Endothelial cell (in vitro differentiated cells): Measurements from ENCODE around the gene MC5R. TPM values are rescaled to one million over a fixed set of nuclear protein-coding genes. Genes with fewer than 3 reads are reported as not detected.
A peak's percentile ranks its signal among the peaks of the same experiment; 100 is the strongest.

Experiments
- DNase-seq: peaks from one replicate; pipeline ENCODE4 v3.0.0; 2021; ENCODE audit warnings: low spot score
- H3K27ac Mint-ChIP-seq: one replicate; pipeline ENCODE4 v1.8.0; 2021; ENCODE audit warnings: mixed read lengths, inconsistent platforms; ENCODE audit not compliant: unreplicated experiment
- H3K27me3 Mint-ChIP-seq: one replicate; pipeline ENCODE4 v1.8.0; 2021; ENCODE audit warnings: mild to moderate bottlenecking, moderate library complexity, mixed read lengths, inconsistent platforms; ENCODE audit not compliant: unreplicated experiment
- H3K36me3 Mint-ChIP-seq: one replicate; pipeline ENCODE4 v1.8.0; 2021; ENCODE audit warnings: mild to moderate bottlenecking, low read depth, mixed read lengths, inconsistent platforms; ENCODE audit not compliant: unreplicated experiment
- H3K4me1 Mint-ChIP-seq: one replicate; pipeline ENCODE4 v1.8.0; 2021; ENCODE audit warnings: mild to moderate bottlenecking, mixed read lengths, inconsistent platforms; ENCODE audit not compliant: unreplicated experiment
- H3K4me3 Mint-ChIP-seq: one replicate; pipeline ENCODE4 v1.8.0; 2021; ENCODE audit warnings: mild to moderate bottlenecking, mixed read lengths, inconsistent platforms; ENCODE audit not compliant: unreplicated experiment
- H3K9me3 Mint-ChIP-seq: one replicate; pipeline ENCODE4 v1.8.0; 2021; ENCODE audit warnings: mixed read lengths, inconsistent platforms; ENCODE audit not compliant: unreplicated experiment
- total RNA-seq: library from RNA; stranded (reverse); fragmentation: NEBNext Ultra II Directional; extraction: Animal tissue kit (Norgen Biotek cat#: 25700); gene quantifications from one replicate; pipeline ENCODE4 v1.2.1, GENCODE V29; 2021; ENCODE audit not compliant: unreplicated experiment
- TF ChIP-seq, protein P1 (sequence below): fragments of 200-600 bp; sonication (generic); IDR thresholded peaks from one replicate; pipeline ENCODE4 v1.5.0; 2021; ENCODE audit warnings: antibody characterized with exemption; ENCODE audit not compliant: unreplicated experiment

The MC5R gene
- total RNA-seq, 1 donor from 2014 or later = 0.56 TPM

DNA sequence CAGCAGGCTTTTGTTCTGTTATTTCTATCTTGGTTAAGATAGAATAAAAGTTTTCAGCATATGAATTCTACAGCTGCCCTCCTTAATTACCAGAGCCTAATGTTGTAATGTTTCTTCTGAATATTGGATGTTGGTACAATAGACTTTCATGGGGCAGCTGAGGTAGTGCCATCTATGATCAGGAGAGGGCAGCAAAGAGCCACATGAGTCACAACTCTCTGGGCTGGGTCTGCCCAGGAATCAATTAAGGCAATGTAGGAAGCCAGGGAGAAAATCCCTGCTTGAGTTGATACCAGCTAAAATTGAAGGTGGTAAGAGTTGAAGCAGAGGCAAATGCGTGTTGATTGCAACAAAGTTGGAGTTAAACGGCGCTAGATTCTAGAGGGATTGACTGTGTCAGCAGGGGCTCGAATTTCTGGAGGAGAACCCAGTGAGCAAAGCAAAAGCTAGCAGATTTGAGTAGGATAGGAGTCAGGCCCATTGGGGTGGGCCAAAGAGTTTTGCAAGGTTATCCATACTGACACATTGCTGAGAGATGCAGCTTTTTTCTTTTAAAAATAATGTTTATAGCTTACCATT lies 10.6 kb upstream of the MC5R start:
- Mint-ChIP-seq H3K27ac (no peak overlapping the region), H3K4me3 (no peak overlapping the region), H3K27me3 (no peaks in the 10 kb centered on the region), H3K36me3 (no peaks in the 10 kb centered on the region), H3K4me1 (peaks cover 22% of the 10 kb centered on the region), H3K9me3 (no peaks in the 10 kb centered on the region)
- TF ChIP-seq, protein P1, sequence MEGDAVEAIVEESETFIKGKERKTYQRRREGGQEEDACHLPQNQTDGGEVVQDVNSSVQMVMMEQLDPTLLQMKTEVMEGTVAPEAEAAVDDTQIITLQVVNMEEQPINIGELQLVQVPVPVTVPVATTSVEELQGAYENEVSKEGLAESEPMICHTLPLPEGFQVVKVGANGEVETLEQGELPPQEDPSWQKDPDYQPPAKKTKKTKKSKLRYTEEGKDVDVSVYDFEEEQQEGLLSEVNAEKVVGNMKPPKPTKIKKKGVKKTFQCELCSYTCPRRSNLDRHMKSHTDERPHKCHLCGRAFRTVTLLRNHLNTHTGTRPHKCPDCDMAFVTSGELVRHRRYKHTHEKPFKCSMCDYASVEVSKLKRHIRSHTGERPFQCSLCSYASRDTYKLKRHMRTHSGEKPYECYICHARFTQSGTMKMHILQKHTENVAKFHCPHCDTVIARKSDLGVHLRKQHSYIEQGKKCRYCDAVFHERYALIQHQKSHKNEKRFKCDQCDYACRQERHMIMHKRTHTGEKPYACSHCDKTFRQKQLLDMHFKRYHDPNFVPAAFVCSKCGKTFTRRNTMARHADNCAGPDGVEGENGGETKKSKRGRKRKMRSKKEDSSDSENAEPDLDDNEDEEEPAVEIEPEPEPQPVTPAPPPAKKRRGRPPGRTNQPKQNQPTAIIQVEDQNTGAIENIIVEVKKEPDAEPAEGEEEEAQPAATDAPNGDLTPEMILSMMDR = peak; percentile 81
- DNase-seq = peak; percentile 72

DNA sequence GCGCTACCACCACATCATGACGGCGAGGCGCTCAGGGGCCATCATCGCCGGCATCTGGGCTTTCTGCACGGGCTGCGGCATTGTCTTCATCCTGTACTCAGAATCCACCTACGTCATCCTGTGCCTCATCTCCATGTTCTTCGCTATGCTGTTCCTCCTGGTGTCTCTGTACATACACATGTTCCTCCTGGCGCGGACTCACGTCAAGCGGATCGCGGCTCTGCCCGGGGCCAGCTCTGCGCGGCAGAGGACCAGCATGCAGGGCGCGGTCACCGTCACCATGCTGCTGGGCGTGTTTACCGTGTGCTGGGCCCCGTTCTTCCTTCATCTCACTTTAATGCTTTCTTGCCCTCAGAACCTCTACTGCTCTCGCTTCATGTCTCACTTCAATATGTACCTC lies 2.3 kb downstream of the MC5R start:
- Mint-ChIP-seq H3K27ac (no peak overlapping the region), H3K27me3 (peaks cover 8% of the 10 kb centered on the region), H3K4me1 (no peaks in the 10 kb centered on the region), H3K4me3 (no peak overlapping the region), H3K36me3 (no peaks in the 10 kb centered on the region), H3K9me3 (peaks cover 7% of the 10 kb centered on the region)
- TF ChIP-seq, protein P1 = no peak
- DNase-seq = no peak

DNA sequence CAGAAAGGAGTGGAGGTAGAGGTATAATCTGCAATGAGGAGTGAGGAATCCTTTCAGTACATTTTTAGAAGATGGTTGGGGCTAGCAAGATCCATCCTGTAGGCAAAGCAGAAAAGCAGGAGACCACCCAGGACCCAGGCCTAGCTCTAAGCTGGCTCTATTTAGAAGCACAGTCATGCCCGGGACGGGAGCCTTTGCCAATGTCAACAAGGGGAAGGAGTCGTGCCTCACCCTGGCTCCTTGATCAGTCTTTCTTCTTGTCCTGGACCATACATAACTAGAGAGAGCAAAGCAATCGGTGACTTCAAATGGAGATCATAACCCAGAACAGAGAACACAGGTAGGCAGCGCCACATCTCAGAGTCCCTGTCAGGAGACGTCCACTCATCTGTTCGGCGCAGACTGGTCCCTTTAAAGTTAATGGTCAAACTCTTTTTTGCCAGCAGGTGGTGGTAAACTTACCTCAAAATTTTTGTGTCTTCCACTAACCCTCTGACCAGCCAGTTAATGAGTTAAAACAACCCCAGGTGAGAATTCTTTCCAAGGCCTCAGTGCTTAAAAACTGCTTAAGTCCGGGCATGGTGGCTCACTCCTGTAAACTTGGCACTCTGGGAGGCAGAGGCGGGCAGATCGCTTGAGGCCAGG lies 8.0 kb downstream of the MC5R start:
- Mint-ChIP-seq H3K27me3 (peaks cover 5% of the 10 kb centered on the region), H3K4me1 (no peaks in the 10 kb centered on the region), H3K27ac (no peak overlapping the region), H3K9me3 (peaks cover 7% of the 10 kb centered on the region), H3K4me3 (no peak overlapping the region), H3K36me3 (no peaks in the 10 kb centered on the region)
- TF ChIP-seq, protein P1 = no peak
- peak; percentile 25 for DNase-seq

DNA sequence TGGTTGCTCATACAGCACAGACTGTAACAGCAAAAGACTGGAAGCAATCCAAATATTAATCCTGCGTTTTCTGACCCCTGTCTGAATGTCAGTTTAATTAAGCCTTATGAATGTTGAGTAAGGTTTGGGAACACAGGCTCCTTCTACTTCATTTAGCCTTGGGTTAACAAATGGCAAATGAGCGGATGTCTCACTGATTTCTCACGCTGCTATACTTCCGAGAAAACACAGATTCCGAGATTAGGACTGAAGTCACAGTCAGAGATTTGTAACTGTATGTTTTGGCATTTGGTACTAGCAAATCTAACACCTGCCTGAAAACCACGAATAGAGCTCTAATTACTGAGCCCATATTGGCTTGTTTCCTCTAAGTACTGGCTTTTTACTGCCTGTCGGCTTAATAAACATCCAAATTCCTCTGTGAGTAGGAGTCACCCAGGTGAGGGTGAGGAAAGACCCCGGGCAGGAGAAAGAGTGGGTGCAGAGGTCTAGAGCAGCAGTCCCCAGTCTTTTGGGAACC lies 10.6 kb downstream of the MC5R start:
- H3K4me3 Mint-ChIP-seq = no peak overlapping the region
- H3K36me3 Mint-ChIP-seq = no peaks in the 10 kb centered on the region
- H3K9me3 Mint-ChIP-seq = peaks cover 7% of the 10 kb centered on the region
- peaks cover 5% of the 10 kb centered on the region for H3K27me3 Mint-ChIP-seq
- TF ChIP-seq, protein P1 = no peak
- no peak overlapping the region for H3K27ac Mint-ChIP-seq
- H3K4me1 Mint-ChIP-seq = no peaks in the 10 kb centered on the region
- no peak for DNase-seq

DNA sequence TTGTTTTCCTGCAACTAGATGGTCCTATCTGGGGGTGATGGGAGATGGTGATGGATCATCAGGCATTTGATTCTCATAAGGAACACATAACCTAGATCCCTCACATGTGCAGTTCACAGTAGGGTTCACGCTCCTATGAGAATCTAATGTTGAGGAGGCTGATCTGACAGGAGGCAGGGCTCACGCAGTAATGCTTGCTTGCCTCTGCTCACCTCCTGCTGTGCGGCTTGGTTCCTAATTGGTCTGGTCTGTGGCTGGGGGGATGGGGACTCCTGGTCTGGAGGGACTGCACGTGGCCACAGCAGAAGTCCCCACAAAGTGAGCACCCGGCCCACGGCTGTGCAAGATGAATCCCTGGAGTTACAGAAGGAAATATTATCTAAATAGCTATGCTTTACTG lies 11.3 kb downstream of the MC5R start:
- DNase-seq = no peak
- no peaks in the 10 kb centered on the region for H3K36me3 Mint-ChIP-seq
- H3K27ac Mint-ChIP-seq = no peak overlapping the region
- no peaks in the 10 kb centered on the region for H3K4me1 Mint-ChIP-seq
- peaks cover 4% of the 10 kb centered on the region for H3K27me3 Mint-ChIP-seq
- no peak overlapping the region for H3K4me3 Mint-ChIP-seq
- TF ChIP-seq, protein P1 = no peak
- H3K9me3 Mint-ChIP-seq = peaks cover 7% of the 10 kb centered on the region
